Measurements from ENCODE around the gene NDUFS2. TPM values are rescaled to one million over a fixed set of nuclear protein-coding genes. Genes with fewer than 3 reads are reported as not detected.
A peak's percentile ranks its signal among the peaks of the same experiment; 100 is the strongest.

The NDUFS2 gene
- total RNA-seq, 3 donors from 2014 or later (not counting 1 experiment from before 2014, with no cell fraction given) = 74.7 to 88.8 (median 84.7) TPM

- no peak overlapping the region for H3K27ac ChIP-seq (ENCODE audit: low read length)
- 70% methylated on average over 14 of the region's 15 CpGs for WGBS (ENCODE audit: insufficient coverage)
- H3K27ac Mint-ChIP-seq = peak overlapping the region; percentile 89 to 92
- H3K4me3 ChIP-seq (ENCODE audit: low read length) = no peak overlapping the region
- peak; percentile 85 for TF ChIP-seq CTCF (IDR thresholded peaks at IDR 0.05)
- H3K9me3 Mint-ChIP-seq = no peaks in the 10 kb centered on the region
- no peaks in the 10 kb centered on the region for H3K36me3 Mint-ChIP-seq
- peaks cover 40 to 60% of the 10 kb centered on the region in 2 donors for H3K4me1 Mint-ChIP-seq
- no peaks in the 10 kb centered on the region for H3K27me3 ChIP-seq (ENCODE audit: control insufficient read depth, insufficient read depth, low read length)
- peak overlapping the region; percentile 86 for H3K4me3 Mint-ChIP-seq
- DNase-seq = peak; percentile 48 to 88
- H3K36me3 ChIP-seq (ENCODE audit: control insufficient read depth, insufficient read depth, low read length) = no peaks in the 10 kb centered on the region
- H3K4me1 ChIP-seq (ENCODE audit: control insufficient read depth, insufficient read depth, low read length) = peaks cover 61% of the 10 kb centered on the region
- H3K9me3 ChIP-seq (ENCODE audit: control insufficient read depth, insufficient read depth, low read length) = no peaks in the 10 kb centered on the region
- intact Hi-C loops (cut with micrococcal nuclease) = no loop called here
- no peaks in the 10 kb centered on the region for H3K27me3 Mint-ChIP-seq (ENCODE audit: low read depth in 2 of 2)
- ATAC-seq = peak; percentile 85 to 91 (median 85)
These were observed 9.4 kb upstream of the NDUFS2 start for GRCh38 chr1:161192476-161193465.

- H3K36me3 ChIP-seq (ENCODE audit: control insufficient read depth, insufficient read depth, low read length) = no peaks in the 10 kb centered on the region
- no peaks in the 10 kb centered on the region for H3K27me3 ChIP-seq (ENCODE audit: control insufficient read depth, insufficient read depth, low read length)
- H3K27ac ChIP-seq (ENCODE audit: low read length) = peak overlapping the region; percentile 60
- no peak for TF ChIP-seq CTCF (IDR thresholded peaks at IDR 0.05)
- peaks cover 51% of the 10 kb centered on the region for H3K4me1 ChIP-seq (ENCODE audit: control insufficient read depth, insufficient read depth, low read length)
- H3K36me3 Mint-ChIP-seq = no peaks in the 10 kb centered on the region
- no peak overlapping the region for H3K4me3 Mint-ChIP-seq
- H3K4me1 Mint-ChIP-seq = peaks cover 35 to 62% of the 10 kb centered on the region in 2 donors
- H3K27ac Mint-ChIP-seq = peak overlapping the region; percentile 89 to 92
- no peak for ATAC-seq
- H3K9me3 Mint-ChIP-seq = no peaks in the 10 kb centered on the region
- no peaks in the 10 kb centered on the region for H3K27me3 Mint-ChIP-seq (ENCODE audit: low read depth in 2 of 2)
- no peak for DNase-seq
- intact Hi-C loops (cut with micrococcal nuclease) = no loop called here
- H3K4me3 ChIP-seq (ENCODE audit: low read length) = no peak overlapping the region
- 94% methylated on average over 21 of the region's 21 CpGs for WGBS (ENCODE audit: insufficient coverage)
- H3K9me3 ChIP-seq (ENCODE audit: control insufficient read depth, insufficient read depth, low read length) = no peaks in the 10 kb centered on the region
These were observed 8.5 kb upstream of the NDUFS2 start for GRCh38 chr1:161193561-161194235.

GRCh38 chr1:161195171-161195570 is 7.0 kb upstream of the NDUFS2 start:
- intact Hi-C loops (cut with micrococcal nuclease) = no loop called here
- ATAC-seq (peak; percentile 69 to 71 (median 70)), DNase-seq (no peak)
- Mint-ChIP-seq H3K36me3 (no peaks in the 10 kb centered on the region), H3K27me3 (ENCODE audit: low read depth in 2 of 2) (no peaks in the 10 kb centered on the region), H3K4me1 (peaks cover 28 to 68% of the 10 kb centered on the region in 2 donors), H3K4me3 (peak overlapping the region; percentile 67), H3K27ac (peak overlapping the region; percentile 82 to 92), H3K9me3 (no peaks in the 10 kb centered on the region)
- Histone ChIP-seq H3K9me3 (ENCODE audit: control insufficient read depth, insufficient read depth, low read length) (no peaks in the 10 kb centered on the region), H3K27me3 (ENCODE audit: control insufficient read depth, insufficient read depth, low read length) (no peaks in the 10 kb centered on the region), H3K36me3 (ENCODE audit: control insufficient read depth, insufficient read depth, low read length) (no peaks in the 10 kb centered on the region), H3K27ac (ENCODE audit: low read length) (peak overlapping the region; percentile 60), H3K4me1 (ENCODE audit: control insufficient read depth, insufficient read depth, low read length) (peaks cover 56% of the 10 kb centered on the region), H3K4me3 (ENCODE audit: low read length) (no peak overlapping the region)
- 41% methylated on average over 4 of the region's 4 CpGs for WGBS (ENCODE audit: insufficient coverage)
- TF ChIP-seq CTCF (IDR thresholded peaks at IDR 0.05) = no peak
